CD14-positive monocyte (primary cell): Measurements from ENCODE around the gene ZNF684. TPM values are rescaled to one million over a fixed set of nuclear protein-coding genes. Genes with fewer than 3 reads are reported as not detected.

Experiments
- DNase-seq, 3 donors: peaks; one replicate each; pipeline ENCODE4 v3.0.0-alpha.2; 2011 to 2022
- H2AFZ ChIP-seq: 2 replicates; pipeline ENCODE4 v1.6.0; 2012; ENCODE audit warnings: mild to moderate bottlenecking, low read depth, low read length, inconsistent platforms; ENCODE audit not compliant: insufficient read depth, poor library complexity, severe bottlenecking
- H3K27ac ChIP-seq, 2 donors: 1 replicate in 1 of 2; 2 replicates in 1 of 2; pipeline ENCODE4 v1.5.1; 2012 to 2013; ENCODE audit warnings: low read length in 2 of 2, control low read depth in 1 of 2, inconsistent platforms in 1 of 2, low read depth in 1 of 2, mild to moderate bottlenecking in 1 of 2
- H3K27me3 ChIP-seq, 2 donors: one replicate each; pipeline versions ENCODE4 v1.6.0 to v1.6.1; 2011 to 2013; ENCODE audit warnings: low read length in 2 of 2; ENCODE audit not compliant: control insufficient read depth in 2 of 2, insufficient read depth in 2 of 2
- H3K36me3 ChIP-seq, 2 donors: replicated peaks in 1 of 2; 1 replicate in 1 of 2; 2 replicates in 1 of 2; pipeline versions ENCODE4 v1.5.1 to v1.6.1; 2012 to 2013; ENCODE audit warnings: low read length in 2 of 2, control low read depth in 1 of 2, inconsistent platforms in 1 of 2, mild to moderate bottlenecking in 1 of 2; ENCODE audit not compliant: insufficient read depth in 2 of 2, control insufficient read depth in 1 of 2
- H3K4me1 ChIP-seq, 2 donors: 1 replicate in 1 of 2; 2 replicates in 1 of 2; pipeline versions ENCODE4 v1.5.1 to v1.6.1; 2012 to 2013; ENCODE audit warnings: low read length in 2 of 2, control low read depth in 1 of 2, inconsistent platforms in 1 of 2, mild to moderate bottlenecking in 1 of 2, moderate library complexity in 1 of 2; ENCODE audit not compliant: insufficient read depth in 2 of 2, control insufficient read depth in 1 of 2
- H3K4me2 ChIP-seq: replicated peaks from 2 replicates; pipeline ENCODE3; 2012; ENCODE audit warnings: low read length, moderate library complexity, mild to moderate bottlenecking; ENCODE audit not compliant: poor library complexity, severe bottlenecking; ENCODE audit errors: extremely low read depth
- H3K4me3 ChIP-seq, 3 experiments: fragments of 200-600 bp in 1 of 3; sonication (generic) in 1 of 3; replicated peaks in 1 of 3; 1 replicate in 2 of 3; 2 replicates in 1 of 3; pipeline ENCODE4 v1.5.1; 2011 to 2013; ENCODE audit warnings: low read length in 3 of 3, mild to moderate bottlenecking in 3 of 3, control low read depth in 2 of 3, low read depth in 2 of 3, inconsistent platforms in 1 of 3, moderate library complexity in 1 of 3
- H3K79me2 ChIP-seq: 2 replicates; pipeline ENCODE4 v1.6.0; 2012; ENCODE audit warnings: mild to moderate bottlenecking, control low read depth, inconsistent platforms, low read length, moderate library complexity; ENCODE audit not compliant: insufficient read depth
- H3K9ac ChIP-seq: 2 replicates; pipeline ENCODE4 v1.6.0; 2017; ENCODE audit warnings: low read length, mild to moderate bottlenecking; ENCODE audit not compliant: insufficient read depth, poor library complexity, severe bottlenecking
- H3K9me3 ChIP-seq, 2 donors: replicated peaks in 1 of 2; 1 replicate in 1 of 2; 2 replicates in 1 of 2; pipeline versions ENCODE4 v1.5.1 to v1.6.1; 2012 to 2013; ENCODE audit warnings: low read length in 2 of 2, control low read depth in 1 of 2; ENCODE audit not compliant: control insufficient read depth in 1 of 2, insufficient read depth in 1 of 2
- H4K20me1 ChIP-seq: 2 replicates; pipeline ENCODE4 v1.6.0; 2012; ENCODE audit warnings: mild to moderate bottlenecking, low read length, control low read depth, moderate library complexity; ENCODE audit not compliant: insufficient read depth
- H3K27ac Mint-ChIP-seq, 7 donors: one replicate each; pipeline ENCODE4 v1.8.0; 2020; ENCODE audit warnings: mild to moderate bottlenecking in 7 of 7, mixed read lengths in 7 of 7, moderate library complexity in 6 of 7, inconsistent platforms in 2 of 7
- H3K27me3 Mint-ChIP-seq, 3 donors: one replicate each; pipeline ENCODE4 v1.8.0; 2021 to 2022; ENCODE audit warnings: low read depth in 3 of 3, mild to moderate bottlenecking in 3 of 3, mixed read lengths in 3 of 3, moderate library complexity in 3 of 3, inconsistent platforms in 1 of 3
- H3K36me3 Mint-ChIP-seq, 2 donors: one replicate each; pipeline ENCODE4 v1.8.0; 2020; ENCODE audit warnings: mixed read lengths in 2 of 2, inconsistent platforms in 1 of 2, mild to moderate bottlenecking in 1 of 2
- H3K4me1 Mint-ChIP-seq: one replicate; pipeline ENCODE4 v1.8.0; 2020; ENCODE audit warnings: mild to moderate bottlenecking, mixed read lengths
- H3K4me3 Mint-ChIP-seq, 2 donors: one replicate each; pipeline ENCODE4 v1.8.0; 2020; ENCODE audit warnings: mild to moderate bottlenecking in 2 of 2, mixed read lengths in 2 of 2, moderate library complexity in 1 of 2
- H3K9me3 Mint-ChIP-seq, 7 donors: one replicate each; pipeline ENCODE4 v1.8.0; 2020 to 2022; ENCODE audit warnings: mixed read lengths in 7 of 7, mild to moderate bottlenecking in 6 of 7, moderate library complexity in 6 of 7, inconsistent platforms in 2 of 7
- CTCF ChIP-seq: fragments of 200-600 bp; IDR thresholded peaks from one replicate; pipeline ENCODE4 v1.8.0; 2022; ENCODE audit warnings: antibody characterized with exemption, mild to moderate bottlenecking
- WGBS: methylation state at CpG from one replicate; pipeline ENCODE4 v1.1.5; 2013; ENCODE audit warnings: missing lambda C conversion rate; ENCODE audit not compliant: insufficient coverage; 5-methylcytosine and 5-hydroxymethylcytosine counted together
- intact Hi-C, 2 donors: fragments of 100-400 bp; cut with micrococcal nuclease; formaldehyde crosslinking; loops; one replicate each; pipeline versions ENCODE4 v1.15.0 to v1.15.1; 2023
- polyA plus RNA-seq, 3 donors: library from polyadenylated mRNA; depleted of rRNA in 1 of 3; unstranded in 2 of 3; stranded (reverse) in 1 of 3; fragments of 300-500 nt in 2 of 3; fragments of >200 nt in 1 of 3; fragmentation: Illumina TruSeq in 2 of 3; gene quantifications; 1 replicate in 2 of 3; 2 replicates in 1 of 3; pipeline ENCODE4 v1.2.3, GENCODE V29; 2012 to 2021

ZNF684 gene
- polyA plus RNA-seq, 3 donors: 2.3 to 3.5 (median 2.7) TPM

GRCh38 chr1:40539338-40539737, 7.9 kb downstream of the ZNF684 start:
- peak; percentile 57 to 81 (median 78) for DNase-seq
- Histone ChIP-seq H3K4me1 (peaks cover 13 to 14% of the 10 kb centered on the region in 2 donors), H3K9me3 (peaks cover 3 to 14% of the 10 kb centered on the region in 2 donors), H4K20me1 (no peaks in the 10 kb centered on the region), H3K36me3 (peaks cover 24 to 49% of the 10 kb centered on the region in 2 donors), H3K27ac (peak overlapping the region; percentile 81 to 86), H3K4me3 (peak overlapping the region in 2 of 3 experiments; percentile 40 to 63), H3K27me3 (no peaks in the 10 kb centered on the region), H3K4me2 (peak overlapping the region; percentile 63), H3K9ac (peak overlapping the region; percentile 49), H3K79me2 (peaks cover 17% of the 10 kb centered on the region), H2AFZ (peak overlapping the region; percentile 80)
- Mint-ChIP-seq H3K9me3 (peaks cover 4 to 19% (median 10%) of the 10 kb centered on the region in 7 donors), H3K4me3 (peak overlapping the region; percentile 67 to 83), H3K4me1 (peaks cover 15% of the 10 kb centered on the region), H3K27ac (peak overlapping the region; percentile 86 to 94 (median 93)), H3K36me3 (peaks cover 38 to 50% of the 10 kb centered on the region in 2 donors), H3K27me3 (peaks cover 0 to 1% (median 0%) of the 10 kb centered on the region in 3 donors)
- intact Hi-C loops: no loop called here
- WGBS: 0% methylated on average over 2 of the region's 7 CpGs
- TF ChIP-seq CTCF: no peak

GRCh38 chr1:40546957-40547356, 15.5 kb downstream of the ZNF684 start:
- intact Hi-C loops: no loop called here
- no CpG with 5 or more reads among the region's 4 CpGs for whole genome bisulfite sequencing
- H3K27me3 Mint-ChIP-seq: peaks cover 0 to 1% (median 0%) of the 10 kb centered on the region in 3 donors
- H3K4me3 Mint-ChIP-seq: no peak overlapping the region
- H3K27ac ChIP-seq: no peak overlapping the region
- peaks cover 34 to 50% (median 38%) of the 10 kb centered on the region in 7 donors for H3K9me3 Mint-ChIP-seq
- H2AFZ ChIP-seq: no peak overlapping the region
- H3K9me3 ChIP-seq: peaks cover 19 to 48% of the 10 kb centered on the region in 2 donors
- H3K36me3 ChIP-seq: peaks cover 44 to 55% of the 10 kb centered on the region in 2 donors
- no peak overlapping the region for H3K27ac Mint-ChIP-seq
- H3K9ac ChIP-seq: no peak overlapping the region
- TF ChIP-seq CTCF: no peak
- DNase-seq: no peak
- no peaks in the 10 kb centered on the region for H4K20me1 ChIP-seq
- H3K4me3 ChIP-seq: no peak overlapping the region
- no peaks in the 10 kb centered on the region for H3K27me3 ChIP-seq
- peaks cover 47 to 58% of the 10 kb centered on the region in 2 donors for H3K36me3 Mint-ChIP-seq
- H3K4me1 Mint-ChIP-seq: no peaks in the 10 kb centered on the region
- H3K4me2 ChIP-seq: no peak overlapping the region
- H3K4me1 ChIP-seq: no peaks in the 10 kb centered on the region
- no peaks in the 10 kb centered on the region for H3K79me2 ChIP-seq
